Measurements from ENCODE around the gene PET100.

PET100 gene

DNA sequence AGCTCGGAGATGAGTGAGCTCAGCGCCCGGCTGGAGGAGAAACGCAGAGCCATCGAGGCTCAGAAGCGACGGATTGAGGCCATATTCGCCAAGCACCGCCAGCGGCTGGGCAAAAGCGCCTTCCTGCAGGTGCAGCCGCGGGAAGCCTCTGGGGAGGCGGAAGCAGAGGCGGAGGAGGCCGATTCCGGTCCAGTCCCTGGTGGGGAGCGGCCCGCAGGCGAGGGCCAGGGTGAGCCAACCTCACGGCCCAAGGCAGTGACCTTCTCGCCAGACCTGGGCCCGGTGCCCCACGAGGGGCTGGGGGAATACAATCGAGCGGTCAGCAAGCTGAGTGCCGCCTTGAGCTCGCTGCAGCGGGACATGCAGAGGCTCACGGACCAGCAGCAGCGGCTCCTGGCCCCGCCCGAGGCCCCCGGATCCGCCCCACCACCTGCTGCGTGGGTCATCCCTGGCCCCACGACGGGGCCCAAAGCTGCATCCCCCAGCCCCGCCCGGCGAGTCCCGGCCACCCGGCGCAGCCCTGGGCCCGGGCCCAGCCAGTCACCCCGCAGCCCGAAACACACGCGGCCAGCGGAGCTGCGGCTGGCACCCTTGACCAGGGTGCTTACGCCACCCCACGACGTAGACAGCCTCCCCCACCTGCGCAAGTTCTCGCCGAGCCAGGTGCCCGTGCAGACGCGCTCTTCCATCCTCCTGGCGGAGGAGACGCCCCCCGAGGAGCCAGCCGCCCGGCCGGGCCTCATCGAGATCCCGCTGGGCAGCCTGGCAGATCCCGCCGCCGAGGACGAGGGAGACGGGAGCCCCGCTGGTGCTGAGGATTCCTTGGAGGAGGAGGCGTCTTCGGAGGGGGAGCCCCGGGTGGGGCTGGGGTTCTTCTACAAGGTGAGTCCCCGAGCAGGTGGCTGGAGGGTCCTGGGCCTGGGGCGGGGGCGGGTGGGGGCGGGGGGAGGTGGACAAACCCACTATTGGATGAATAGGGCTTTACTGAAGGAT, 17.0 kb upstream of the PET100 start:
- no peak for DNase-seq

GRCh38 chr19:7614859-7615741, 14.5 kb upstream of the PET100 start:
- no peak for DNase-seq

GRCh38 chr19:7617172-7617571, 12.4 kb upstream of the PET100 start:
- DNase-seq = no peak

- DNase-seq = no peak
Observed at GRCh38 chr19:7617735-7618134, 11.9 kb upstream of the PET100 start.

DNA sequence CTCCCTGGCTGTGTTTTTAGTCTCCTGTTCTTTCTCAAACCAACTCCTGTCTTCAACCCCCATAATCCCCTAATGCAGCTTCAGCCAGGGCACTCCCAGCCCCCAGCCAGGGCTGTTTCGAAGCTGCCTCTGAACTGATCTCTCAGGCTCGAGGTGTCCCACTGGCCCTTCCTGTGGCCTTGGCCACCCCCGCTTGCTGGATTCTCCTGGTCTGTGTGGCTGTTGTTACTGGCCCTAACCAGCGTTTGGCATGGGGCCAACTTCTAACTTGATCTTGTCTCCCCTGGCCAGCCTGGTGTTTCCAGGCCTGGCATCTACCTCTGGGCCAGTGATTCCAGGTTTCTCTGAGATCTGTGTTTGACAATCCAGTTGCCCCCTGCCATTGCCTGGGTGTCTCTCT, 11.2 kb upstream of the PET100 start:
- DNase-seq = no peak

- no peak for DNase-seq
Observed at GRCh38 chr19:7618771-7619510, 10.7 kb upstream of the PET100 start.

DNA sequence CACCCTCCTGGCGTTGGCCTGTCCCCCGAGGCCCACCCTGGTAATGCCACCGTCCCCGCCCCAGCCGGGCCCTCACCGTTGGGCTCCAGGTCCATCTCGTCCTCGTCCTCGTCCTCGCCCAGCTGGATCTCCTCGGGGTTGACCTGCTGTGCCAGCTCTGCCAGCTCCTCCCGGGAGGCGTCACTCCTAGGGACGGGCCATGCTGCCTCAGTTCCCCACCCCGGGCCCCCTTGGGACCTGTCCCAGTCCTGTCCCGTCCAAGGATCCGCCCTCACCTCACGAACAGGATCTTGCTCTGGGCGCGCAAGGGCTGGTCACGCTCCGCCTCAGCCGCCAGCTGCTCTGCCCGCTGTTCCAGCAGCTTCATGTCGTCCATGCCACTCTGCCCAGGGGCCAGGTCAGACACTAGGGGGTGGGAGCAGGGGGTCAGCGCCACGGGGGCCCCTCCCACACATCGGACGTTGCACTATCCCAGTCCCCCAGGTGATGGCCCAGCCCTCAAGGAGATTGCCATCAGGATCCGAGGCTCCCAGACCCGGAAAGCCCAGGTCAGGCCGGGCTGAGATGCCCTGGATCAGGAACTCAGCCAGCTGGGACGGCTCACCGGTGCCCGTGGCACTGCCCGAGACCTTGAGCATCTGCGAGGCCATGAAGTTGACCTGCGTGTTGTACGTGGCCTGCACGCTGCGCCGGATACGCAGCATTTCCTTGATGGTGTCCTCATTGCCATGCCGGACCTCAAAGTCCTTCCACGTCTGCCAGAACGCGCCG, 9.7 kb upstream of the PET100 start:
- DNase-seq = no peak

DNA sequence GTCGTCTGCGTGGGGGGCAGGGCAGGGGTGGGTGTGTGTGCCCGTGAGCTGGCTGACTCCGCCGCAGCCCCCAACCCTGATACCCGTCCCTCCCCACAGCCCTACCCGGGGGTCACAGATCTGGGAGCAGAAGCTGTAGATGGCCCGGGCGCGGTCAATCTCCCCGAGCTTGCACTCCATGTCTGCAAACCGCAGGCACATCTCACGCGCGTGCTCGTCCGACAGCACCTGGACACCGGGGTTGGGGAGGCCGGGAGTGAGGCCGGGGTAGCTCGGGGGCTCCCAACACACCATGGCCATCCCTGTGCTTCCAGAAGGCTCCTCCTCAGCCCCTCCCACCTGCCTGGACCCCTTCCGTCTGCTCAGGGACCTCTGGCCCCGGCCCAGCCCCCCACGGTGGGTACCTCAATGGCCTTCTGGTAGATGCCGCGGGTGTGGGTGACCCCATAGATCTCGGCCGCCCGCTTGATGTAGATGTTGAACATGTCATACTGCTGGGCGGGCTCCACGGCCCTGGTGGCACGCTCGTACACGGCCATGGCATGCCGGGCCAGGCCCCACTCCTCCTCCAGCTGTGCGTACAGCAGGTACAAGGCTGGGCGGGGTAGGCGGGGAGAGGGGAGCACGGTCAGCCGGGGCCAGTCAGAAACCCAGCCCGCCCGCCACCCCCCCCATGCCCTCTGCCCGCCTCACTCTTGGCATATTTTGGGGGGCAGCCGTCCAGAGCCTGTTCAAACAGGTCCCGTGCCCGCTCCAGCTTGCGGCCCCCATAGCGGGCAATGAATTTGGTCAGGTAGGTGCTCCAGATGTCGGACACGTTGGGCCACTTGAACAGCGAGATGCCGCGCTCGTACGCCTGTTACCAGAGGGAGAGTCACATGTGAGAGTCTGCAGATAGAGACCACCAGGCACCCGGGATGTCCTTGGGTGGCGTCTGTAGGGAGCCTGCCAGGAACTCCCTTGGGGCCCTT, 8.9 kb upstream of the PET100 start:
- DNase-seq = no peak

DNA sequence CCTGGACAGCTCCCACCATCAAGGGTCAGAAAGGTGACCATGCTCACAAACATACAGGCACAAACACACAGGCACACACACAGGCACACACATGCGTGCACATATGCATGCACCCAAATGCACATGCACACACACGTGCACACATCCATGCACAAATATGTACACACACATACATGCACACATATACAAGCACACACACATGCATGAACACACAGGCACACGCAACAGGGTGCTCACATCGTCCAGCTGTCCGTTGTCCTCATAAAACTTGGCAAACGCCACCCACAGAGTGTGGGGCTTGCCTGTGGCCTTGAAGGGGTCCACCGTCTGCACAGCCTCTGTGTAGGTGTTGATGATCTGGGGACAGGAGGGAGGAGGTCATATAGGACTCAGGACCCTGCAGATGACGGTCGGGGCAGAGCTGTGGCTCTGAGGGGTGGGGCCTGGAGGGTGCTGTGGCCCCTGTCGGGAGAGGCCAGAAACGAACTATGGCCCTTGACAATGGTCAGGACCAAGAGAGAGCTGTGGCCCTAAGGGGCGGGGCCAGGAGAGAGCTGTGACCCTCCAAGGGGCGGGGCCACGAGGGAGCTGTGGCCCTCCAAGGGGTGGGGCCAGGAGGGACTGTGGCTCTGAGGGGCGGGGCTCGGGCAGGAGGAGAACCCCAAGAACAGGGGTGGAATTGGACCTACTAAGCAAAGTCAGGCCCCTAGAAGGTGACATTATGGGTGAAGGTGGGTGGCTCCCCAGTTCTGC, 6.5 kb upstream of the PET100 start:
- DNase-seq = no peak

DNA sequence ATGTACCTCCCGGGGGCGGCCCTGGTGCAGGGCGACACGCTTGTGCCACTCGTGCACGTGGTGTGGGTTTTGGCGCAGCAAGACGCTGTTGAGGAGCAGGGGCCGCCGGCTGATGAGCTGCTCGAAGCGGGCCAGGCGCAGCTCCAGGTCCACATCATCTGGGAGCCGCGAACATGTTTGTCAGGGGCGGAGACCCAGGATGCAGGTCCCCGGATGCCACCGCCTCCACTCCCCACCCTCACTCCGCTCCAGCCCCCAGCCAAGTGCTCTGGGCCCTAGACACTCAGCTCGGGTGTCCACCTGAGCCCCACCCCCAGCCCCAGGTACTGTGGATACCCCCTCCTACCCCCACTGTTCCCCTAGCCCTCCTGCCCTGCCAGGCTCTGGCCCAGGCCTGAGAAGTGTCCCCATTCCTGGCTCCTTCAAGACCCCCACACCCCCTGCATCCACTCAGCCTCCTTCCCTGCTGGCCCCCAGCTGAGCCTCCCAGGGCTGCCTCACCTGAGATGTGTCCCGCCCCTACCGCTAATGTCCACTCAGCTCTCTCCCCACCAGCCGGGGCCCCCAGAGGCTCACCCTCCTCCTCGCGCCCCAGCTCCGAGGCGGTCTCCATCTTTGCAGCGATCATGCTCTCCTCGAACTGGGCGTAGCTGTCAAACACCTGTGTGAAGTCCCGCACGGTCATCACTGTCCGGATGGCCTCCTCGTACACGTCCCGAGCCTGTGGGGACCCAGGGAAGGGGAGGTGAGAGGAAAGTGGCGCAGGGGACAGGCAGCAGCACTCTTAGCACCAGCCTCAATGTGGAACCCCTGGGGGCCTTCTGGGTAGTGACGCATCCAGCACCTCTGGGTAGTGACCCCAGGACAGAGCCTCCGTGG, 5.6 kb upstream of the PET100 start:
- no peak for DNase-seq

- DNase-seq = no peak
Observed at GRCh38 chr19:7624810-7625209, 4.8 kb upstream of the PET100 start.

- no peak for DNase-seq
Observed at GRCh38 chr19:7625763-7626372, 3.7 kb upstream of the PET100 start.

- no peak for DNase-seq
Observed at GRCh38 chr19:7627166-7627565, 2.4 kb upstream of the PET100 start.

GRCh38 chr19:7628589-7629311, 843 bp upstream of the PET100 start:
- DNase-seq = no peak

DNA sequence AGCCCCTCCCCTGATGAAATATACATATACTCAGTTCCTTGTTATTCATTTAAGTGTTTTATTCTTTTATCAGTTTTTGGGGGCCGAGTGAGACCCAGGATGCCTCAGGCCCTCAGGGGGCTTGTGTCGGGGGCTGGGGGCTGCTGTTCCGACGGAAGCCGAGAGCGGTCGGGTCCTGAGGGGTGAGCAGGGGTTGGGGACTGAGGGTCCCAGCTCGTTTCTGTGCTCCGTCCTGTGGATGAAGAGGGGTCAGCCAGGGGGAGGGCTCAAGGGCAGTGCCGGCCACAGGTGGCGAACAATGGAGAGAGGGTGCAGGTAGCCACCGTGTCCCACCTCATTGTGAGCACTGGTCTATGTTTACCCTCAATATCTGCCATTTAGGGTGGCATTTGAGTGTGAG, 2.0 kb downstream of the PET100 start:
- DNase-seq = no peak

DNA sequence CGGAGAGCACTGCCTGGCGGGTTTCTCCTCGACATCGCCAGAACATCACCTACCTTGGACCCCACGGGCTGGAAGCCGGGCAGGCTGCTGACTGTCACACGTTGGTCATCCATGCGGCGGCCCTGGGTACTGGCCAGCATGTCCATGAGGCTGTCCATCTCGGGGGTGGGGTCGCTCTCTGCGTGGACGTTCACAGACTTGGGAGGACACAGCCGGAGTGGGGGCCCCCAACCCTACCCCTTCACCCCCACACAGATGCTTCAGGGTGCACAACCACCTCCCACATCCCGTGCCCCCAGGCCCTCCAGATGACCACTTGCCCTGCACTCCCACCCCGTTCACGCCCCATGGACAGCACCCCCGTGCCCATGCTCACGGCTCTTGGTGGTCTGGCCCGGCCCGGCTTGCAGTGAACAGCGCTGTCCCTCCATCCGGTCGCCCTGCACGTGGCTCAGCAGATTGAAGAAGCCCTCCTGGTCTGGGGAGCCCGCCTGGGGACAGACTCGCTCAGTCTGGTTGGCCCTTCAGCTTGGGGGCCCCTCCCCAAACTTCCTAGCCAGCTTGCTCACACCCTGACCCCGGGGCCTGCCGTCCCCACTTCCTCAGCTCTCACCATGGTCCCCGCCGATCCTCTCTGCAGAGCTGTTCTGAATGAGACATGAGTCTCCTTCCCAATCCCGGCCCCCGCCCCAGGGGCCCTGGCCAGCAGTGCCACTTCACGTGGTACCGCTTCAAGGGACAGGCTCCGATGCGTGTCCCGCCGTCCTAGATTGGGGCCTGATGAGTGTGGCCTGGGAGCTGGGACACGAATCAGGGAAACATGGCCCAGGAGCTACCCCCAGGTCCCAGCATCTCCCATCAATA, 3.0 kb downstream of the PET100 start:
- DNase-seq = no peak

DNA sequence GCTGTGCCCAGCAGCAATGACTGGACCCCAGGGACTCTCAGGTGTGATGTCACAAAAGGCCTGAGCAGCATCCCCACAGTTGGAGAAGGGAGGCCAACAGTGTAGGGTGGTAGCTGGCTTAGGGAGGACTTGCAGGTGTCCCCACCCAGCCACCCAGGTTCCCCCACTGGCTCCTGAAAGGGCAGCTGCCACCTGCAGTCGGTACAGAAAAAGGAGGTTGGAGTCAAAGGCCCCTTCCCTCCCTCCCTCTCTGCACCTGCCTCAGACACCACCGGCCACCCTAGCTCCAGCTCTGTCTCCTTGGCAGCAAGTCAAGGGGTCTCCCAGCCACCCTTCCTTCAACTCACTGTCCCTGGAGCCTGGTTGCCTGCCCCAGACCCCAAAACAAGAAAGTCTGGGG, 4.1 kb downstream of the PET100 start, which contains the start of gene PCP2:
Gene PCP2 (minus strand): TSS at position 22 of the 400 bp plus-strand sequence. CDS start 262 bp downstream, outside the sequence.
- DNase-seq = no peak
